HG03097 (cell line): ENCODE data around the gene JMJD7.

Experiments
- ATAC-seq: cut with Tn5 transposase; IDR thresholded peaks from one replicate; pipeline ENCODE4 v1.9.1; 2021; ENCODE audit not compliant: unreplicated experiment, low FRiP score

Gene JMJD7

GRCh38 chr15:41827880-41828806 is at the start of gene JMJD7:
TSS of gene JMJD7 (plus strand) at chr15:41828092. CDS start at chr15:41828125, 33 bp downstream.
- ATAC-seq: peak; percentile 46

GRCh38 chr15:41778521-41778920 is 49.4 kb upstream of the JMJD7 start:
- ATAC-seq: no peak

GRCh38 chr15:41779662-41780157 is 48.2 kb upstream of the JMJD7 start:
- ATAC-seq: no peak

GRCh38 chr15:41780266-41780665 is 47.6 kb upstream of the JMJD7 start:
- ATAC-seq: no peak

GRCh38 chr15:41780727-41781126 is 47.2 kb upstream of the JMJD7 start:
- no peak for ATAC-seq

GRCh38 chr15:41782371-41783282 is 45.3 kb upstream of the JMJD7 start:
- ATAC-seq: peak; percentile 52

- no peak for ATAC-seq
Measured at GRCh38 chr15:41783296-41783695, 44.6 kb upstream of the JMJD7 start.

GRCh38 chr15:41788262-41788661 is 39.6 kb upstream of the JMJD7 start:
- ATAC-seq: no peak

- ATAC-seq: no peak
Measured at GRCh38 chr15:41789236-41789635, 38.7 kb upstream of the JMJD7 start.

- ATAC-seq: no peak
Measured at GRCh38 chr15:41789662-41790061, 38.2 kb upstream of the JMJD7 start.

- no peak for ATAC-seq
Measured at GRCh38 chr15:41790169-41790568, 37.7 kb upstream of the JMJD7 start.

- ATAC-seq: no peak
Measured at GRCh38 chr15:41790756-41791546, 36.9 kb upstream of the JMJD7 start.

GRCh38 chr15:41791547-41791937 is 36.4 kb upstream of the JMJD7 start:
- ATAC-seq: no peak

GRCh38 chr15:41792000-41792637 is 35.8 kb upstream of the JMJD7 start:
- no peak for ATAC-seq

- no peak for ATAC-seq
Measured at GRCh38 chr15:41794081-41794480, 33.8 kb upstream of the JMJD7 start.

- ATAC-seq: no peak
Measured at GRCh38 chr15:41795996-41796856, 31.7 kb upstream of the JMJD7 start.

GRCh38 chr15:41797201-41797944 is 30.5 kb upstream of the JMJD7 start:
- no peak for ATAC-seq
